NCI-H226 (cell line): ENCODE data around the gene FBXO31.

ENCODE experiments used
- DNase-seq: peaks from one replicate; pipeline ENCODE4 v3.0.0-alpha.2; 2015

The FBXO31 gene

GRCh38 chr16:87324411-87325275, 58.9 kb downstream of the FBXO31 start:
- no peak for DNase-seq

GRCh38 chr16:87323727-87324410, 59.7 kb downstream of the FBXO31 start:
- no peak for DNase-seq

- DNase-seq = no peak
These were observed 60.5 kb downstream of the FBXO31 start for GRCh38 chr16:87322833-87323726.

- no peak for DNase-seq
These were observed 61.2 kb downstream of the FBXO31 start for GRCh38 chr16:87322360-87322759.

- no peak for DNase-seq
These were observed 62.1 kb downstream of the FBXO31 start for GRCh38 chr16:87321336-87322107.

- DNase-seq = no peak
These were observed 62.9 kb downstream of the FBXO31 start for GRCh38 chr16:87320510-87321227.

- no peak for DNase-seq
These were observed 63.5 kb downstream of the FBXO31 start for GRCh38 chr16:87319997-87320491.

- no peak for DNase-seq
These were observed 64.6 kb downstream of the FBXO31 start for GRCh38 chr16:87319011-87319410.

GRCh38 chr16:87317750-87318644, 65.6 kb downstream of the FBXO31 start:
- no peak for DNase-seq

GRCh38 chr16:87316923-87317749, 66.4 kb downstream of the FBXO31 start, which contains the start of gene C16orf95:
C16orf95 (minus strand) TSS chr16:87317392; CDS start chr16:87317242, 150 bp downstream.
- DNase-seq = peak; percentile 91

GRCh38 chr16:87316450-87316922, 67.1 kb downstream of the FBXO31 start:
- no peak for DNase-seq

- DNase-seq = no peak
These were observed 68.6 kb downstream of the FBXO31 start for GRCh38 chr16:87314990-87315420.

- DNase-seq = no peak
These were observed 71.6 kb downstream of the FBXO31 start for GRCh38 chr16:87312008-87312407.

- DNase-seq = no peak
These were observed 72.2 kb downstream of the FBXO31 start for GRCh38 chr16:87311387-87311786.

GRCh38 chr16:87310610-87311009, 73.0 kb downstream of the FBXO31 start:
- no peak for DNase-seq

- no peak for DNase-seq
These were observed 73.7 kb downstream of the FBXO31 start for GRCh38 chr16:87309620-87310525.

- no peak for DNase-seq
These were observed 74.8 kb downstream of the FBXO31 start for GRCh38 chr16:87308826-87309225.

- DNase-seq = no peak
These were observed 77.1 kb downstream of the FBXO31 start for GRCh38 chr16:87306516-87306915.
